GM12873 (cell line): ENCODE results near the gene SHROOM2.

Experiments
- TF ChIP-seq, protein P1 (sequence below): IDR thresholded peaks from 2 replicates; pipeline ENCODE4 v1.5.1; 2012; ENCODE audit warnings: low read depth, mild to moderate bottlenecking, moderate library complexity, low read length, control low read depth; ENCODE audit not compliant: insufficient read depth; ENCODE audit errors: missing control alignments

Gene SHROOM2

DNA sequence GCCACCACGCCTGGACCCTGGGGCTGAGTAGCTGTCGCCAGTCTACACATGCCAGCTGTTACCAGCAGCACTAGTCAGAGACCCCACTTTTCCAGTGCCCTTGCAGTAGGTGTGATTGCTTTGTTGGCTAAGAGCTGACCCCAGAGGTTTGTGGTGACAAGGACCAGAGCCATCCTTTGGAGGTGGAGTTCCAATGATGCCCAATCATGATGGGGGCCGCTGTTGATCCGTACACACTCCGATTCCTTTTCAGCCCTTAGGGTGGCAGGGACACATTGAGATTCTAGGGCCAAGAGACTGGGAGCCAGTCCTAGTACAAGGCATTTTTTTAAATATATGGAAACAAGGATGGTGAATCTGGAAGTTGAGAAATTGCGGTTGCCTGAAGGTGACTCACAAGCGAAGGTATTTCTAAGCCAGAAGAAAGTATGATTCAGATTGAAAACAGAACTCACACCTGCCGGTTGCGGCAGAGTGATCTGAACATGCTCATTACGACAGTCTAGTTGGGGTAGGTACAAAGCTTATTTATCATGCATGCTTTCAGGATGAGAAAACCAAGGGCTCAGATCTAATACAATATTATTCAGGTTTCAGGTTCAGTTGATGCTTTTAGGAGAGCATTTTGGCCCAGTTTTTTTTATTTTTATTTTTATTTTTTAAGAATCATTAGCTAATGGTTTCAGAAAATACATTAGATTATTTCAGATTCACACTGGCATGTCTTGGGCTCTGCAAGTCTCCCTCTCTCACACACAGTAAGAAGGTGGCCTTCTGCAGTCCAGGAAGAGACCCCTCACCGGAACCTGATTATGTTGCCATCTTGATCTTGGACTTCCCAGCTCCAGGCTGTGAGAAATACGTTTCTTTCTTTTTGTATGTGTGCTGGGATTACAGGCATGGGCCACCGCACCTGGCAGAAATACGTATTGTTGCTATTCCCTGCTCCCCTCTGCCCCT lies 43.4 kb downstream of the SHROOM2 start:
- TF ChIP-seq, protein P1, sequence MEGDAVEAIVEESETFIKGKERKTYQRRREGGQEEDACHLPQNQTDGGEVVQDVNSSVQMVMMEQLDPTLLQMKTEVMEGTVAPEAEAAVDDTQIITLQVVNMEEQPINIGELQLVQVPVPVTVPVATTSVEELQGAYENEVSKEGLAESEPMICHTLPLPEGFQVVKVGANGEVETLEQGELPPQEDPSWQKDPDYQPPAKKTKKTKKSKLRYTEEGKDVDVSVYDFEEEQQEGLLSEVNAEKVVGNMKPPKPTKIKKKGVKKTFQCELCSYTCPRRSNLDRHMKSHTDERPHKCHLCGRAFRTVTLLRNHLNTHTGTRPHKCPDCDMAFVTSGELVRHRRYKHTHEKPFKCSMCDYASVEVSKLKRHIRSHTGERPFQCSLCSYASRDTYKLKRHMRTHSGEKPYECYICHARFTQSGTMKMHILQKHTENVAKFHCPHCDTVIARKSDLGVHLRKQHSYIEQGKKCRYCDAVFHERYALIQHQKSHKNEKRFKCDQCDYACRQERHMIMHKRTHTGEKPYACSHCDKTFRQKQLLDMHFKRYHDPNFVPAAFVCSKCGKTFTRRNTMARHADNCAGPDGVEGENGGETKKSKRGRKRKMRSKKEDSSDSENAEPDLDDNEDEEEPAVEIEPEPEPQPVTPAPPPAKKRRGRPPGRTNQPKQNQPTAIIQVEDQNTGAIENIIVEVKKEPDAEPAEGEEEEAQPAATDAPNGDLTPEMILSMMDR, result no peak

DNA sequence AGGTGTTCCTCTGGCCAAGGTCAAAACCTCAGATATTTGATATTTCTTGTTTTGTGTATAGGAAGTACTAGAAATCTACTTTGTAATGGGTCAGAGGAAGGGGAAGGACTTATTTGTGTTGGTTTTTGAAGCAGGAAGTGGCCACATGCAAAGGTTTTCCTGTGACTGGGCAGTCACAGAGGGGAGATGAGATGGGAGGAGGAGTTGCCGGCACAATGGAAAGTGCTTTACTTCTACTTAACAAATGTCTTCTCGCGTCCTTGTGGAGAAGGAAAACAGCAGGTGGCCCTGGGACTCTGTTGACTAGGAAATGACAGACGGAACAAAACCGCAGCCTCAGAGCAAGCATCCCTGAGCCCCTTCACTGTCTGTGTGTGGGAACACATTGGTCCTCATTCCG lies 46.6 kb downstream of the SHROOM2 start:
- TF ChIP-seq, protein P1, result no peak

DNA sequence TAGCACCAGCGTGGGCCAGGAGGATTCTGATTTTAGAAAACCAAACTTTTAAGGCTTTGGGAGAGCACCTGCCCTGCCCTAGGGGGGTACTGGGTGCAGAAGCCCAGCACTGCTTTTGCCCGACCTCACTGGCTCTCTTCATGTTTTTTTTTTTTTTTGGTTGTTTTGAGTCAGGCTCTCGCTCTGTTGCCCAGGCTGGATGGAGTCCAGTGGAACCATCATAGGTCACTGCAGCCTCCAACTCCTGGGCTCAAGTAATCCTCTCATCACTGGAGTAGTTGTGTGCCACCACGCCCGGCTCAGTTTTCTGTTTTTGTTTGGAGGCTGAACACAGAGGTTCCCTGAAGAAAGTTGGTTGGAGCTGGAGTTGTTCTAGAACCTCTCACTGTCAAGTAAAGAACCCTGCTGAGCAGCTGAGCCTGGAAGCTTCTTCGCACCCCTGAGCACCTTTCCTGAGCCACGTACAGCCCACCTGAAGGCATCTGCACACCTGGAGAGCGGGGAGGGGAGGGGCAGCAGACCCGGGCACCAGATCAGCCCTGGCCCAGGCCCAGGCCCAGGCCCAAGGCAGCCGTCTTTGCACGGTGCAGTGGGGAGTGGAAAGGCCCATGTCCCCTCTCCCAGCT lies 49.5 kb downstream of the SHROOM2 start:
- TF ChIP-seq, protein P1, result no peak

DNA sequence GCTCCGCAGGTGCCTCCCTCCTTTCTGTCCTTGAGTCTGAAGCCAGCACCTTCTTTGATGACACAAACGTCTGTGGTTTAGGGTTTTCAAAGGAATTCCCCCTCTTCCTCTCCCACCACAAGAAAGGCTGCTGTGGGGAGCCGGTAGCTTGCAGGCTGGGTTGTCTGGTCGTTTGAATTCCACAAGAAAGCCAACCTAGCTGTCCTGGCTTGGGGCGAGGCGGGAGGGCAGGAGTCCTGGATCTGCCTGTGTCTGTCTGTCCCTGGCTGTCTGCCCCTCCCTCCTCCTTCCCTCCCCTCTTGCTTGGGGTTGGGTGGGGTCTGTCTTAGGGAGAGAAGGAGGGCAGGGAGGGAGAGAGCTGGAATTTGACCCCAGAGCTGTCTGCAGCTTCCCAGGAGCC lies 56.3 kb downstream of the SHROOM2 start:
- TF ChIP-seq, protein P1, result no peak

GRCh38 chrX:9844936-9845577 lies 58.8 kb downstream of the SHROOM2 start:
- TF ChIP-seq, protein P1, result no peak

DNA sequence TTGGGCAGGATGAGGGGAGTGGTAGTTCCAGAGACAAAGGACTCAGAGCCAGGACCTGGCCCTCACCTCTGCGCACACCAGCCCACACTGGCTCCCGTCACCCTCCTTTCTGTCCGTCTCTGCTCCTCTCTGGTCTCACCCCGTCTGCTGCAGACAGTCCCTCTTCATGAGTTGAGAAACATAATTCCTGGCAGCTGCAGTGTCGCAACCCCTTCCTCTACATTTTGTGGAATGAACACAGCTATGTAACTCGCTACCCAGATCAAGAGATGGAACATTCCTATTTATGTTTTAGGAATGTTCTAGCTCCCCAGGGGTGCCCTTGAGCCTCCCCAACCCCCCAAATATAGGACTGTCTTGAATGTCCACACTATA lies 59.3 kb downstream of the SHROOM2 start:
- TF ChIP-seq, protein P1, result no peak

GRCh38 chrX:9846631-9847030 lies 60.4 kb downstream of the SHROOM2 start:
- TF ChIP-seq, protein P1, result no peak
